Epidermal melanocyte (primary cell): ENCODE data around the gene SEC61B.
"Not testable (repeated sequence)": the region's sequence is repeated elsewhere in the genome, so short reads cannot be mapped to it uniquely, and the experiment has no call there.

ENCODE experiments used
- DNase-seq: peaks from one replicate; pipeline ENCODE4 v3.0.0; 2011; ENCODE audit warnings: low spot score; ENCODE audit not compliant: insufficient read length

The SEC61B gene

GRCh38 chr9:99190597-99191283, 31.3 kb upstream of the SEC61B start:
- no peak for DNase-seq

GRCh38 chr9:99192786-99193465, 29.2 kb upstream of the SEC61B start:
- no peak for DNase-seq

- DNase-seq = no peak
Observed at GRCh38 chr9:99193466-99193821, 28.6 kb upstream of the SEC61B start.

GRCh38 chr9:99196484-99196883, 25.6 kb upstream of the SEC61B start:
- not testable (repeated sequence) for DNase-seq

- no peak for DNase-seq
Observed at GRCh38 chr9:99197124-99197630, 24.9 kb upstream of the SEC61B start.

GRCh38 chr9:99197987-99198386, 24.1 kb upstream of the SEC61B start:
- no peak for DNase-seq

- no peak for DNase-seq
Observed at GRCh38 chr9:99199938-99200539, 22.0 kb upstream of the SEC61B start.

- no peak for DNase-seq
Observed at GRCh38 chr9:99201603-99202002, 20.5 kb upstream of the SEC61B start.

GRCh38 chr9:99210572-99210971, 11.5 kb upstream of the SEC61B start:
- DNase-seq = no peak

- DNase-seq = no peak
Observed at GRCh38 chr9:99211746-99212145, 10.3 kb upstream of the SEC61B start.

GRCh38 chr9:99213197-99213596, 8.9 kb upstream of the SEC61B start:
- no peak for DNase-seq

- no peak for DNase-seq
Observed at GRCh38 chr9:99216073-99216472, 6.0 kb upstream of the SEC61B start.

GRCh38 chr9:99220011-99220410, 2.1 kb upstream of the SEC61B start:
- no peak for DNase-seq

- DNase-seq = no peak
Observed at GRCh38 chr9:99221266-99221620, 839 bp upstream of the SEC61B start.

GRCh38 chr9:99222416-99223270, 561 bp downstream of the SEC61B start:
- no peak for DNase-seq

- DNase-seq = no peak
Observed at GRCh38 chr9:99224445-99224844, 2.4 kb downstream of the SEC61B start.

GRCh38 chr9:99226054-99226453, 4.0 kb downstream of the SEC61B start:
- DNase-seq = no peak

- DNase-seq = no peak
Observed at GRCh38 chr9:99230206-99230605, 8.1 kb downstream of the SEC61B start.

GRCh38 chr9:99231711-99232110, 9.6 kb downstream of the SEC61B start:
- DNase-seq = no peak

GRCh38 chr9:99234618-99235017, 12.5 kb downstream of the SEC61B start:
- no peak for DNase-seq

GRCh38 chr9:99235069-99235468, 13.0 kb downstream of the SEC61B start:
- no peak for DNase-seq
